GM19455 (cell line): ENCODE results near the gene LY6G5C.

Experiments
- ATAC-seq: cut with Tn5 transposase; IDR thresholded peaks from one replicate; pipeline ENCODE4 v1.9.1; 2021; ENCODE audit not compliant: unreplicated experiment

LY6G5C gene

GRCh38 chr6:31663126-31663960 lies 17.5 kb downstream of the LY6G5C start:
- no peak for ATAC-seq

GRCh38 chr6:31662124-31662723 lies 18.6 kb downstream of the LY6G5C start:
- ATAC-seq = no peak

- no peak for ATAC-seq
Measured at GRCh38 chr6:31661262-31662123, 19.4 kb downstream of the LY6G5C start.

- ATAC-seq = peak; percentile 56
Measured at GRCh38 chr6:31660381-31661261, 20.2 kb downstream of the LY6G5C start, which contains the start of gene C6orf47. Gene C6orf47, minus strand, starts transcription at chr6:31660778. Its CDS starts 831 bp downstream, at chr6:31659947.

GRCh38 chr6:31659649-31660380 lies 21.1 kb downstream of the LY6G5C start:
- ATAC-seq = peak; percentile 20

GRCh38 chr6:31658983-31659648 lies 21.8 kb downstream of the LY6G5C start:
- no peak for ATAC-seq

- no peak for ATAC-seq
Measured at GRCh38 chr6:31658158-31658688, 22.6 kb downstream of the LY6G5C start.

- ATAC-seq = no peak
Measured at GRCh38 chr6:31657406-31658157, 23.3 kb downstream of the LY6G5C start.

- no peak for ATAC-seq
Measured at GRCh38 chr6:31655349-31656237, 25.3 kb downstream of the LY6G5C start, which contains the start of gene APOM. Gene APOM, plus strand, starts transcription at chr6:31655894. Its CDS starts 73 bp downstream, at chr6:31655967.

GRCh38 chr6:31654574-31655348 lies 26.1 kb downstream of the LY6G5C start:
- no peak for ATAC-seq

- peak; percentile 61 for ATAC-seq
Measured at GRCh38 chr6:31652925-31653724, 27.7 kb downstream of the LY6G5C start.

GRCh38 chr6:31651602-31652191 lies 29.2 kb downstream of the LY6G5C start:
- ATAC-seq = peak; percentile 26

GRCh38 chr6:31645325-31645724 lies 35.5 kb downstream of the LY6G5C start:
- no peak for ATAC-seq

GRCh38 chr6:31643818-31644454 lies 36.9 kb downstream of the LY6G5C start:
- no peak for ATAC-seq
